ENCODE results near the gene ESD.
"Not testable (repeated sequence)": the region's sequence is repeated elsewhere in the genome, so short reads cannot be mapped to it uniquely, and the experiment has no call there.

Gene ESD, protein sequence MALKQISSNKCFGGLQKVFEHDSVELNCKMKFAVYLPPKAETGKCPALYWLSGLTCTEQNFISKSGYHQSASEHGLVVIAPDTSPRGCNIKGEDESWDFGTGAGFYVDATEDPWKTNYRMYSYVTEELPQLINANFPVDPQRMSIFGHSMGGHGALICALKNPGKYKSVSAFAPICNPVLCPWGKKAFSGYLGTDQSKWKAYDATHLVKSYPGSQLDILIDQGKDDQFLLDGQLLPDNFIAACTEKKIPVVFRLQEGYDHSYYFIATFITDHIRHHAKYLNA

DNA sequence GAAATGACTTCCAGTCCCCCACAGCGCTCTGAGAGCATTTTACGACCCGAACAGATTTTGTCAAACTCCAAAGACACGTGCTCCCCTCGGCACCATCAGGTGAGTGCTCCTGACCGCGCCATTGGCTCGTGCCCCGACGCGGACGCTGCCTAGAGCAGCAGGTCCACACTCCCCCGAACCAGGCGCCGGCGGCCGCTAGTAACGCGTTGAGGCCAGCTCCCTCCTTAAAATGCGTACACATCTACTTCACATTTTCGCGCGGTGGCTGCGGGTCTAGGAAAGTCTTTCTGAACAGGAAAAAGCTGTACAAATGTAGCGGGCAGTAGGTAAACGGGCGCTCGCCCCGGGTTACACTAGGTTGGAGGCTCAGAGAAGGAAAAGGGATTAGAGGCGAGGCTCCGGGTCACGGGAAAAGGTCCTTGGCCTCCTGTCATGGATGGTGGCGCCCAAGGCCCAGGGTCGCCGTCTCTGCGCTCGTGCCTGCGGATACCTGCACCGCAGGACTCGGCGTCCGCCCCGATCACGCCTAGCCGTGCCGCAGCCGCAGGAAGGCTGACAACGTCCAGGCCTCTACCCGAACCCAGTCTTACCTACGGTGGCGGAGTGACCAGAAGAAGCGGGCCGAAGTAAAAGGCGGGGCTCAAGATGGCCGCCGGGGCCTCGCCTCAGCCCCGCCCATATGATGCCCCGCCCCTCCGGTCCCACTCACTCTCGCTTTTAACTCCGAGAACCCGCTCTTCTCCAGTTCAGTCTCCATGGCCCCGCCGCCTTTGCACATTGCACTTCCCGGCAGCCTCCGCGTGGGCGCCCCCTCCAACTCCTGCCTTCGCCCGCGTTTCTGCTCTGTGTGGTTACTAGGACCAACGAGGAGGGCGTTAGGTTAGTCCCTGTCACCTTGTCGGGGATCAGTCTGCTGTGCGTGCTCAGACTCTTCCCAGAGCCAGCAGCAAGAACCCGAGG lies at the start of gene ESD:
Gene ESD (minus strand): TSS at position 647 of the 960 bp plus-strand sequence. CDS start 5,748 bp downstream, outside the sequence.
- peak; percentile 95 for DNase-seq

- DNase-seq = no peak
These were observed 49.8 kb upstream of the ESD start for GRCh38 chr13:46846726-46847125.

DNA sequence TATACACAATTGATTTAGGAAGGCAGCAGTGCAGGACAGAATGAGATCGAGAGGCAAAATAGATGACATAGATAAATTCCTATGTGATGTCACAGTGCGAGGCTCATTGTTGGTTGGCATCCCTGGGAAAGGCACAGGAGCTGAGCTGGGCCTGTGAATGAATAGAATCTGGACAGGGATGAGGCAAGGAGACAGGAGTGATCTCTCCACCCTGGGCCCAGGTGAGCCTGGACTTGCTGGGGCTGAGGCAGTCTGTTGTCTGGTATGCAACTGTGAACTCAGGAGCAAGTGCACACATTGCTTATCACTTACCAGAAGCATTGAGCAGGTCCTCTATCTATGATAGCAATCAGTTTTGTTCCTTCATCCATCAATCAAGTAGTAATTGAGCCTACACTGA lies 48.2 kb upstream of the ESD start:
- DNase-seq = no peak

DNA sequence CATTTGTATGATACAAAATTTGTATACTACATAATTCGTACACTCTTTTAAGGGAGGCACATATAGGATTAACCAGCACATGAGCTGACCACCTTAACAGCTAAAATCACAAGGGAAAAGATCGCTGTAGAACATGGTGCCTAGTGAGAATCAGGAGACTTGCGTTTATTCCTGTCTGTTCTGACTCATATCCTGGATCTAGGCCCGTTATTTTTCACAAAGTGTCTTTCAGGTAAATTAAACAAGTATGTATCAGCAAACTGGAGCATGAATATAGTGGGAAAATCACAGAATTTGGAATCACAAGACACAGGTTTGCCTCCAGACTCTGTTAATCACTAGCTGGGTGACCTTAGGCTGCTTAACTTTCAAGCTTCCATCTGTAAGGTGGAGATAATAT lies 47.5 kb upstream of the ESD start:
- no peak for DNase-seq

DNA sequence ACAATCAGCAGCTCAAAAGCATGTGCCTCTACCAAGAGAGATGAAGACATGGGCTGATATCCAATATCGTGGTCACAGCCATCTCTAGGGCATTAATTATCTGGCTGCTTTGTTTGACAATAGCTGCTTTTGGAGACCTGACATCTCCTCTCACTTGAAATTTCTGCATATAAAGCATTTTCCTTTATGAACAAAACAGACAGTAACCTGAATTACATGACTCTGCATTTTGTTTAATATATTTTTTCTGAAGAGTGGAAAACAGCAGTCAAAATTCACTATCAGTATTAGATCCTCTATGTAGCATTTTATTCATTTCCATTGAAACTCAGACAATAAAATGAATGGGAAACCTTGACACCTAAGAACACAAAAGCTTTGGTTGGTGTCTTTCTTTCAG lies 42.4 kb upstream of the ESD start:
- DNase-seq = no peak

DNA sequence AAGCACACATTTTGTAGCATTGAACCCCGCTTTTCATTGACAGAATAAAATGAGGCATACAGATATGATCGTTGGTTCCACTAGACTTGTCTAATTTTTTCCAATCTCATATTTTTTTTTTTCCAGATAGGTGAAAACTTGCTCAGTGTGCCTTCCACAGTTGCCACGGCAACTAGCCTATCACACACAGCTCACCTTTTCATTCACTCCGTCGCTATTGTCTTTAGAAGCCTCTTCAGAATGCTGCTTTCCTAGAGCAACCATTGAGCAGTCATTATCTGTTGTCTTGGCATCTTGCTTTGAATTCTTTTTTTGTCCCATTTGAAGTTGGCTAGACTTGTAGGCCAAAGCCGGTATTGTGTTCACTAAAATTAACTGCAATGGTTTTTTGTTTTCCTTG lies 37.7 kb upstream of the ESD start:
- no peak for DNase-seq

GRCh38 chr13:46831588-46832194 lies 34.7 kb upstream of the ESD start:
- DNase-seq = peak; percentile 54

GRCh38 chr13:46830405-46831005 lies 33.5 kb upstream of the ESD start:
- no peak for DNase-seq

GRCh38 chr13:46822551-46822950 lies 25.6 kb upstream of the ESD start:
- no peak for DNase-seq

DNA sequence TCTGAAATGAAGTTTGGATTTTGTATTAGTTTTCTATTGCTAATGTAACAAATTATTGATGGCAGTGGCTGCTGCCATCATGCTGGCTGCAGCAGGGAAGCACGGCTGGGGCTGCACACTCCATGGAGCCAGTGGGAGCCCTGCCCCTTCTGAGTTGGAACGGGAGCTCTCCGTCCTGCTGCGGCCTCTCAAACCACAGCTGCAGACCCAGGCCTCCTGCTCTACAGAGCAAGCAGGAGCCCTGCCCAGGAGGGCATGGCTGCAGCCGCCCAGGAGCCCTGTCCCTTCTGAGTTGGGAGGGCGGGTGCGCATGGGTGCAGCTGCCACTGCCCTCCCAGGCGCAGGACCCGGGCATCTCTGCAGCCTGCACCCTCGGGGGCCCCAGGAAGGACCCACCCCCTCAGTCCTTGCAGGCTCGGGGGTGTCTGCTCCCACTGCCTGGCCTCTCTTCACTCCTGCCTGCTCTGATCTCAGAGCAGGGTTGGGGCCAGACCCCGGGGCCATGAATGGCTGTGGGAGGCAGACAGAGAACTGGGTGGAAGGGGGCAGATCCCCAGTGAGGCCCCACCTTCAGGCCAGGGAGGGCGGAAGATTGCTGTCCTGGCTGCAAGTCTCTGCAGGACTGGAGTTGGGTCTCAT lies 21.0 kb upstream of the ESD start:
- no peak for DNase-seq

GRCh38 chr13:46817095-46817494 lies 20.1 kb upstream of the ESD start:
- DNase-seq = no peak

- no peak for DNase-seq
These were observed 19.4 kb upstream of the ESD start for GRCh38 chr13:46816371-46816770.

- DNase-seq = no peak
These were observed 15.4 kb upstream of the ESD start for GRCh38 chr13:46812301-46812797.

DNA sequence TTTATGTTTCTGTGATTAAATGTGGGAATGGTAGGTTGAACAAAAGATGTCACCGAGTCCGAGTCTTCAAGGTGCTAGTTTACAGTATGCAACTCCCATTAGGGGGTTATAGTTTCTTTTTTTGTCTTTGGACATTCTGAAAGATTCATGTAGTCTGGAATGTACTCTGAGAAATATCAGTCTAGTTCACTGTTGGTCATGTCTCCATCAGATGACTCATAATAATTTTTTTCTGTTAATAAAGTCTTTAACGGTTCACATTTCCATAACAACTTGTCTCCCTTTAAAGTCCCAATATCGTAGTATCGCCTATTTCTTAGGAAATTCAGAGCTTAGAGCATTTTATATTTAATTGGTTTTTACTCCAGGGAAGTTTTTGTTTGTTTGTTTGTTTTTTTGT lies 13.5 kb upstream of the ESD start:
- no peak for DNase-seq

GRCh38 chr13:46804921-46805320 lies 8.0 kb upstream of the ESD start:
- DNase-seq = not testable (repeated sequence)

DNA sequence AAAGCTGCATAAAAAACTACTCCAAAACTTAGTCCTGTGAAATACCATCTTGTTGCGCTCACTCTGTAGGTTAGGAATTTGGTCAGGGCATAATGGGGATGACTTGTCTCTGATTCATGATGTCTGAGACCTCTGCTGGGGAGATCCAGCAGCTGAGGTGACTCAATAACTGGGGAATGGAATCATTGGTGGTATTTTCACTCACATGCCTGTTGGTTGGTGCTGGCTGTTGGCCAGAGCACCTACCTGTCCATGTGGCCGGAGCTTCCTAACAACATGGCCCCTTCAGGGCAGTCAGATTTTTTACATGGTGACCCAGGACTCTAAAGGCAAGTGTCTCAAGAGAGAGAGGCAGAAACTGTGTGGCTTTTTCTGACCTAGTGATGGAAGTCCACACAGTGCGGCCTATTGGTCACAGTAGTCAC lies 7.4 kb upstream of the ESD start:
- no peak for DNase-seq

DNA sequence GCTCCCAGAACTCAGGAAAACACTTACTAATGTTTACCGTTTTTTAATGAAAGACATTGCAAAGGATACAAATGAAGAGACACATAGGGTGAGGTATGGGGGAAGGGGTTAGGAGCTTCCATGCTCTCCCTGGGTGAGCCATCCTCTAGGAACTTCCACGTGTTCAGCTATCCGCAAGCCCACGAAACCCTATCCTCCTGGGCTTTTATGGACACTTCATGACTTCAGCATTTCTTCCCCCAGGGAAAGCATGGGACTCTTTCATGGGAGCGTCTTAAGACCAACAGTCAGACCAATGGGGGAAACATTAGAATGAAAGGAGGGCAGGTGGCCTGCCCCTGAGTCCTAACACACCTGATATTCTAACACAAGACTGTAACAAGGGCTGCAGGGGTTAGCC lies 6.6 kb upstream of the ESD start:
- no peak for DNase-seq

DNA sequence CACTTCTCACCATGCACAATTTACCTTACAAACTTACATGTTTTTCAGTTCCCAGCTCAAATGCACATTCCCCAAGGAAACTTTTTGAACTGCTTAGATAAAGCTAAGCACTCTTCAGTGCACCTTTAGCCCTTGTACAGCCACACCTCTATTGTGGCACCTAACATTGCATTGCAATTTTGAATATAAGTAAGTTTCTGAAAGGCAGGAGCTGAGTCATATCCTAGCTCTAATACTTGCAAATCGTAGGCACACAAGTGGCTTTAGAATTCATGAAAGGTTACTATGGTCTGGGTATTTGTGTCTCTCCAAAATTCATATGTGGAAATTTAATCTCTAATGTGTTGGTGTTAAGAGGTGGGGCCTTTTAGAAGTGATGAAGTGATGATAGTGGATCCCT lies 4.9 kb upstream of the ESD start:
- no peak for DNase-seq

DNA sequence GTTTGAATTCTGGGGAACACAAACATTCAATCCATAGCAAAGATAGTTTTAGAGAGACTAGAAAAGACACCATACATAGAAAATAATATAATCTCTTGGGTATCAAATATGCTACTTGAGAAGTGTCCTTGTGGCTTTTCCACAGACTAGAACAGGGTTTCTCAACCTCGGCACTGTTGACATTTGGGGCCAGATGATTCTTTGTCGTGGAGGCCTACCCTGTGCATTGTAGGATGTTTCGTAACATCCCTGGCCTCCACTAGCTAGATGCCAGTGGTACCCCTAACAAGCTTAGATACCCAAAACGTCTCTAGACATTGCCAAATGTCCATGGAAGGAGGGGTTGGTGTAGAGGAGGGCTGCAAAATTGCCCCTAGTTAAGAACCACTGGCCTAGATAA lies 2.2 kb upstream of the ESD start:
- DNase-seq = no peak

- no peak for DNase-seq
These were observed 708 bp upstream of the ESD start for GRCh38 chr13:46797501-46798237.

- peak; percentile 4 for DNase-seq
These were observed 839 bp downstream of the ESD start for GRCh38 chr13:46796129-46796514.

DNA sequence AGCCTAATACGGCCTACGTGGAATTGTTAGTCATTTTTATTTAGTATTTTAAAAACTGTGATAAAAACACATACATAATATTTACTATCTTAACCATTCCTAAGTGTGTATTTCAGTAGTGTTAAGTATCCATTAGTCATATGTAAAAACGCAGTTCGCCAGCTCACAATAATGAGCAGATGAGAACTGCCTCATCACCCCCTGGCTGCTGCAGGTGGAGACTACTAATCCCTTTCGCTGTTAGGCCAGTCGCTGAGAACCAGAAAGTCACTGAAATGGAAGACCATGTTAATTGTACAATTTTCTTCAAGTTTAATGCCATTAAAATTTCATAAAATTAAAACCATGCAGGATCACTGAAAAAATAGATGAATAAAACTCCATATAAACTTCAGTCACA lies 1.6 kb downstream of the ESD start:
- no peak for DNase-seq
